HG03378 (cell line): ENCODE measurements around the gene STOML2.
A peak's percentile ranks its signal among the peaks of the same experiment; 100 is the strongest.

ENCODE experiments used
- ATAC-seq: cut with Tn5 transposase; IDR thresholded peaks from one replicate; pipeline ENCODE4 v1.9.1; 2021; ENCODE audit warnings: mild to moderate bottlenecking, moderate library complexity; ENCODE audit not compliant: unreplicated experiment

Gene STOML2

DNA sequence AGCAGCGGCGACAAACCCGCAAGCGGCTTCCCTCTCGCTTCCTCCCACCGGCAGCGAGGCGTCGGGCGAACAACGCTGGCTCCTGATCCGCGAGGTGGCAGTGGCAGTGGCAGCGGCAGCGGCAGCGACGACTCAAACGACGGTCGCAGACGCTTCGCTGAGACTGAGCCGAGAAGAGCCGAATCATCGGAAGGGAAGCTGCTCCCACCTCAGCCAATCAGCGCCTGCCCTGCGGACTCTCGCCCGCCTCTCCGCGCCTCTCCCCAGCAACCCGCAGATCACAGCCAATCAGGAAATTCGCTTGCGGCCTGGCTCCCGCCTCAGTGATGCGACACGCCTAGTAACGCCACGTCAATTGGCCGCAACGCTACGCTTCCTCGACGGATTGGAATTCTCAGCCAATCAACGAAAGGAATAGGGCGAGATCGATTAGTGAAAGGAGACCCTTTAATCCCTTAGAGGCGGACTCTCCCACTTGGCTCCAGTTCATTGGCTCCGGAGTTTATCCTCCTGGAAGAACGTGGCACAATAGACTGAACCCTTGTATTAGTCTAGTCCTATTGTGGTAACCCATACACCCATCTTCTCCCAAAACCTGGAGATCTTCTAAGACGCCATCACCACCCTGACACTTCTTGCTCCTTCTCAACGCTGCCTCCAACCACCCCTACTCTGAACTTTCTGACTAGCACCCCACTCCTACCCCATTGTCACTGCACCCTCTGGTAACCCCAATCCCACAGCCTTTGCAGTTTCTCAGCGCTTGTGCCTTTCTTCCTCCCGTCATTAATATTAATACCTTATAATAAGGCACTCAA is 30.3 kb downstream of the STOML2 start, which contains the start of gene VCP:
Gene VCP (minus strand): TSS at position 165 of the 818 bp plus-strand sequence. CDS start 272 bp downstream, outside the sequence.
- ATAC-seq, result peak; percentile 88

DNA sequence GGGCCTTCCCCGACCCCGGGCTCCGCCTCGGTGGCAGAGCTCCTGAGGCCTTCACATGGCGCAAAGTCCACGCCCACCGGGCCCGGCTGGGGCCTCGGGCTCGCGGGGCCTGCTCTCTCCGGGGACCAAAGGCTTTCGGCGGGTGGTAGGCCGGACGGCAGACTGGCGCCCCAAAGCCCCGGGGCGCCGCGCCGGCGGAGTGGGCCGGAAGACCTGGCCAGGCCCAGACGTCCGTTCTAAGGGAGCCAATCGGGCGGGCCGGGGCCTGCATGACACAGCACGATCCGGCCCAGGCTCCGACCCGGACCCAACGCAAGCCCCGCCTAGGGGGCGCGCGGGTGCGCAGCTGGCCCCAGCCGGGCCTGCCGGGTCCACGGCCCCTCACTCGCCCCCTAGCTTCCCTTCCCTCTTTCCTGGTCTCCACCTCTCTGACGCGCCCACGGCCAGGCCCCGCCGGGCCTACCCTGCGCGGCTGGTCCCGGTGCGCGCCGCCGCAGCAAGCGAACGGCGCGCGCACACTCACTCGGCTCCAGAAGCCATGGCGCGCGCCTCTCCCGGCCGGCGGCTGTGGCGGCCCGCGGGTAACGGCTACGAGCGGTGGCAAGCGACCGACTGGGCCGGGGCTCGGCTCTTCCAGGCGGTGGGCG is 31.0 kb downstream of the STOML2 start:
- peak; percentile 38 for ATAC-seq

DNA sequence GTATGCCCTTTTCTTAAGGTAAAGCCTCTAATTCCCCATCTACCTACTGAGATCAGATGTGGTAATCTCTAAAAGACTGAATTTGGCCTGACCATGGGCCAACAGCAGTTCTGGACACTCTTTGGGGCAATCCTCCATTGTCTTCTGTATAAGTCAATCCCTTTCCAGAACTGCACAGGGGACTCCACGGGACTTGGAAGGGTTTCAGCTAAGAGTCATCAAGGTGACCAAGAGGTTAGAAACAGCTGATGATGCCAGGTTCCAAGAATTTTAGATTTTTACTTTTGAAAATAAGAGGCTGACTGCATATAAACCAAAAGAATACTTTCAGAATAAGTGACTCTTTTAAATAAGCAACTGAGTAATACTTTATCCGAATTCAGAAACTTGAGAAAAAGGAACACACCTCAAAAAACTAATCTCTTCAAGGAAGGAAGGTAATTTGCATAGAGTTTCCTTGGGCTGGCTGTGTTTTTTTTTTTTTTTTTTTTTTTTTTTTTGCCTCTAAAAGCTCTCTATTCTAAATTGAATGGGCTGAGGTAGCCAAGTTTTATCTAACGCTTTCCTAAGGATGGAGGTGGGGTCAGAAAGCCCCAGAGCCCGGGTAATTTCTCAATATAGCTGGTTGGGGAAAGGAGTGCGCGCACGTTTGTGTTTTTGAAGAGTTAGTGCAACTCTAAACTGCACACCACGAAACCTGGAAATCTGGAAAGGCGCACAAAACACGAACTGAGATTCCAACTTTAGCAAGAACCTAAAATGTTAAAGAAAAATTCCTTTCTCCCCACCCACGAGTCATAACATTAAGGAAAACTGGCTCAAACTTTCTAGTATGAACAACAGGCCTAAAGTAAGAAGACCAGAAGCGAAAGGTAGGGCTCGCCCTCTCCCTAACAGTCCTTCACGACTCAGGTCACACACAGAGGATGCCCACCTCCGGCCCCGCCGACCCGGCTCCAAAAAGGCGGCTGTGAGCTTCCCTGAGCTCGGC is 31.8 kb downstream of the STOML2 start:
- no peak for ATAC-seq

GRCh38 chr9:35069020-35069419 is 33.9 kb downstream of the STOML2 start:
- no peak for ATAC-seq

DNA sequence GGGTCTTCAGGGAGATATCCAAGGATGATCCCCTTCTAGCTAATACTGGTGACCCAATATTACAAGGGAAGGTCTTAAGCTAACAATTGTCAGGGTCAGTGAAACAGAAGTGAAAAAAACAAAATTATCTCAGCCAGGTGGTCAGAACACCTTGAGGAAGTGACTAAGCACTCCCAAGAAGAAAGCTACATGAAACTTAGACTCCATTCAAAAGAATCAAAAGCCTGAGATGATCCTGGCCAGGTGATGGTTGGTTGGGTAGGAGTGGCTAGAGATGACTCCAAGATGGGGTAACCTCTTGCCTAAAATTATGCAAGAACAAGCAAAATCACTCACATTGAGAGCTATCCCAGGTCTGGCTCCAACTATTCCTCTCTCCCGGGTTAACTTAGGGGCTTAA is 35.9 kb downstream of the STOML2 start:
- ATAC-seq, result no peak

GRCh38 chr9:35060548-35061207 is 42.3 kb downstream of the STOML2 start:
- ATAC-seq, result no peak

- ATAC-seq, result no peak
Observed at GRCh38 chr9:35059438-35059837, 43.5 kb downstream of the STOML2 start.

DNA sequence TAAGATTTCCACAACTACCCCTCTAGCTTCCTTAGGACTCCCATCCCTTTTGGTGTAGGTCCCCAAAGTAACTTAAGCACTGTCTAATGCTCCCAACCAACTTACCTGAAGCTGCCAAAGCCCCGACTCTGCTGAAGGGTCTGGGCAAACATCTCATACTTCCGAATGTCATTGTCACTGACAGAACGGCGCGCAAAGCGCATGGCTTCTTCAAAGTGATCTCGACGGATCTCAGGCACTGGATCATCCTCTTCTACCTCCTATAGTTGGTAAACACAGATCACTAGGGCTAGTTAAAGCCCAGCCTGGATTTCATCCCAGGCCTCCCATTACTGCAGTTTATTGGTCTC is 45.7 kb downstream of the STOML2 start:
- ATAC-seq, result no peak

- ATAC-seq, result no peak
Observed at GRCh38 chr9:35056571-35057270, 46.2 kb downstream of the STOML2 start.

- no peak for ATAC-seq
Observed at GRCh38 chr9:35054871-35055644, 47.9 kb downstream of the STOML2 start.

GRCh38 chr9:35054185-35054835 is 48.6 kb downstream of the STOML2 start:
- ATAC-seq, result no peak

DNA sequence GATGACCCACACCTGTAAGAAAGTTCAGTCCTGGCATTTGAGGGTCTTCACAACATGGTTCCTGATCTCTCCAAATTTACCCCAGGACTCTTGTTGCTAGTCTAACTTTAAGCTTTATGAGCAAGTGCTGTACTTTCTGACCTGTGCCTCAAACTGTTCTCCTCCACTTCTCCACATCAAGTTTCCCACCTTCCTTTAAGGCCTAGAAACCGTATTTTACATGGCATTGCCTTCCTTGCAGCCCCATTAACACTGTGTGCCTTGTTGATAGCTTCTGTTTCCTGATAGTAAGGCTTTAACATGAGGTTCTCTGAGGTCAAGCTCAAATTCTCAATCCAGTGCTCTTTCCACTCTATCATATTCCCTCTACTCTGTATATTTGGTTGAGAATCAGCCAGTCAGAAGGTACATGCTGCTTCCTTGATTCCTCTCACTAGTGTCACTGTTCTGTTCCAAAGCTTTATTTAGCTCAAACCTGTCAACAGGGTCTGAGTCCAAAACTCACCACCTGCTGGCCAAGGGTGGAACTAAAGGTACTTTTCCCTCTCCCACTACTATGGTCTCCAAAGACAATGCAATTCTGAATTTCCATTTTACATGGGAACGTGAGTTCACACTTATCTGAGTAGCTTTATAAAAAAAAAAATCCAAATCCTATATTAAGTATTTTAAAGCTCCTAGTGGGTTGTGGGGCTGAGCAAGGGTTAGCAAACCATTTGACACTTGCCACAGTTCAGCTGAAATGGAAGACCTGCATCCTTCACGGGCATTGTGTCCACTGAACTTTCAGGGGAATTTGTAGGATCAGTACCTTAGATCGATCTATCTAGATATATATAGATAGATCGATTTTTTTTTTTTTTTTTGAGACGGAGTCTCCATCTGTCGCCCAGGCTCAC is 51.6 kb downstream of the STOML2 start:
- ATAC-seq, result no peak
